NCI-H1694 treated with DMSO at 0.1 percent for 48 hours (cell line): ENCODE results near the gene ITGA6.

Experiments used
- DNase-seq: peaks from one replicate; lab custom pipeline; 2025; lab: John Stamatoyannopoulos, UW

Gene ITGA6

GRCh38 chr2:172416447-172417058 lies 10.8 kb upstream of the ITGA6 start:
- DNase-seq = no peak

GRCh38 chr2:172420216-172420615 lies 7.2 kb upstream of the ITGA6 start:
- DNase-seq = no peak

- DNase-seq = no peak
Observed at GRCh38 chr2:172423160-172423559, 4.2 kb upstream of the ITGA6 start.

- DNase-seq = no peak
Observed at GRCh38 chr2:172425336-172425735, 2.0 kb upstream of the ITGA6 start.

GRCh38 chr2:172426635-172427255 lies 641 bp upstream of the ITGA6 start:
- no peak for DNase-seq

GRCh38 chr2:172427990-172428831 lies 825 bp downstream of the ITGA6 start:
- DNase-seq = no peak

GRCh38 chr2:172428832-172429210 lies 1.4 kb downstream of the ITGA6 start:
- no peak for DNase-seq

- no peak for DNase-seq
Observed at GRCh38 chr2:172429301-172429968, 2.0 kb downstream of the ITGA6 start.

GRCh38 chr2:172430027-172430426 lies 2.6 kb downstream of the ITGA6 start:
- DNase-seq = no peak

GRCh38 chr2:172430678-172431077 lies 3.3 kb downstream of the ITGA6 start:
- DNase-seq = no peak

GRCh38 chr2:172431463-172431862 lies 4.1 kb downstream of the ITGA6 start:
- no peak for DNase-seq

GRCh38 chr2:172431993-172432392 lies 4.6 kb downstream of the ITGA6 start:
- DNase-seq = no peak

GRCh38 chr2:172433144-172433543 lies 5.8 kb downstream of the ITGA6 start:
- no peak for DNase-seq

GRCh38 chr2:172434821-172435605 lies 7.6 kb downstream of the ITGA6 start:
- no peak for DNase-seq

GRCh38 chr2:172435606-172435911 lies 8.2 kb downstream of the ITGA6 start:
- no peak for DNase-seq

- no peak for DNase-seq
Observed at GRCh38 chr2:172436889-172437288, 9.5 kb downstream of the ITGA6 start.

GRCh38 chr2:172437419-172438341 lies 10.3 kb downstream of the ITGA6 start:
- no peak for DNase-seq

GRCh38 chr2:172438741-172439508 lies 11.5 kb downstream of the ITGA6 start:
- DNase-seq = no peak

GRCh38 chr2:172439509-172439860 lies 12.1 kb downstream of the ITGA6 start:
- DNase-seq = no peak

GRCh38 chr2:172439911-172440310 lies 12.5 kb downstream of the ITGA6 start:
- no peak for DNase-seq
